GM19043 (cell line): Measurements from ENCODE around the gene HYPK.

Experiments
- ATAC-seq: cut with Tn5 transposase; IDR thresholded peaks from one replicate; pipeline ENCODE4 v1.9.1; 2021; ENCODE audit warnings: low read depth; ENCODE audit not compliant: unreplicated experiment

The HYPK gene

GRCh38 chr15:43800286-43801141 lies at the start of gene HYPK:
Gene HYPK, plus strand, starts transcription at chr15:43800599. Its CDS starts 24 bp downstream, at chr15:43800623.
- peak; percentile 92 for ATAC-seq

GRCh38 chr15:43751885-43752284 lies 48.5 kb upstream of the HYPK start:
- no peak for ATAC-seq

GRCh38 chr15:43762824-43763223 lies 37.6 kb upstream of the HYPK start:
- no peak for ATAC-seq

GRCh38 chr15:43763819-43764446 lies 36.5 kb upstream of the HYPK start:
- ATAC-seq, result no peak

- no peak for ATAC-seq
Observed at GRCh38 chr15:43769584-43770228, 30.7 kb upstream of the HYPK start.

- no peak for ATAC-seq
Observed at GRCh38 chr15:43771816-43772215, 28.6 kb upstream of the HYPK start.

GRCh38 chr15:43772624-43773023 lies 27.8 kb upstream of the HYPK start:
- ATAC-seq, result no peak

GRCh38 chr15:43774062-43774461 lies 26.3 kb upstream of the HYPK start:
- ATAC-seq, result no peak

GRCh38 chr15:43775411-43775965 lies 24.9 kb upstream of the HYPK start:
- no peak for ATAC-seq

- ATAC-seq, result peak; percentile 67
Observed at GRCh38 chr15:43776101-43776717, 24.2 kb upstream of the HYPK start.

GRCh38 chr15:43776718-43777266 lies 23.6 kb upstream of the HYPK start, which contains the start of gene ELL3:
Gene ELL3, minus strand, starts transcription at chr15:43776966. Its CDS starts 65 bp downstream, at chr15:43776901.
- peak; percentile 38 for ATAC-seq

- peak; percentile 46 for ATAC-seq
Observed at GRCh38 chr15:43777267-43777914, 23.0 kb upstream of the HYPK start.

GRCh38 chr15:43779016-43779415 lies 21.4 kb upstream of the HYPK start:
- ATAC-seq, result no peak

GRCh38 chr15:43789409-43789808 lies 11.0 kb upstream of the HYPK start:
- ATAC-seq, result no peak

GRCh38 chr15:43791993-43792760 lies 8.2 kb upstream of the HYPK start, which contains the start of gene SERF2:
Gene SERF2, plus strand, starts transcription at chr15:43792320. Its CDS starts 57 bp downstream, at chr15:43792377.
- peak; percentile 80 for ATAC-seq

GRCh38 chr15:43792761-43793476 lies 7.5 kb upstream of the HYPK start:
- ATAC-seq, result no peak

GRCh38 chr15:43793647-43794046 lies 6.8 kb upstream of the HYPK start:
- no peak for ATAC-seq
